K562 (cell line): ENCODE data around the gene MYLK4. TPM values are rescaled to one million over a fixed set of nuclear protein-coding genes. Genes with fewer than 3 reads are reported as not detected.

Source experiments
- ATAC-seq: fragments of 200-7000 bp; cut with Tn5 transposase; 3 replicates; pipeline ENCODE4 v1.9.1; 2020; ENCODE audit warnings: moderate library complexity
- BruUV-seq: library from RNA; stranded (reverse); fragments of 400-500 nt; replicated peaks from 2 replicates; lab custom pipeline; 2021; lab: Mats Ljungman, UMichigan
- CTCF ChIA-PET: fragments of 300-600 bp; formaldehyde crosslinking; extraction: SDS; loops from one replicate; lab custom pipeline; 2021; ENCODE audit warnings: low intra/inter-chr PET ratio; lab: Yijun Ruan, JAX
- POLR2A ChIA-PET: fragments of 300-600, 350-650 bp; sonication (Branson Sonifier 250); formaldehyde crosslinking; extraction: SDS; loops from one replicate; lab custom pipeline; 2021; ENCODE audit warnings: antibody characterized with exemption, inconsistent platforms; lab: Yijun Ruan, JAX
- DNase-seq, 4 experiments: peaks; one replicate each; pipeline versions ENCODE4 v3.0.0 to v3.0.0-alpha.2; 2011 to 2018; ENCODE audit warnings: low spot score in 3 of 4, mixed read lengths in 3 of 4; ENCODE audit errors: extremely low read depth in 1 of 4
- FAIRE-seq: peaks from 2 replicates; lab custom pipeline; 2011; peaks lifted over from hg19 to GRCh38; lab: Jason Lieb, UNC
- H2AFZ ChIP-seq: 2 replicates; pipeline ENCODE4 v1.6.0; 2011; ENCODE audit warnings: low read depth, low read length, control low read depth, inconsistent platforms
- H3K27ac ChIP-seq: fragments of 200-600 bp; 3 replicates; pipeline ENCODE4 v1.8.0; 2011; ENCODE audit warnings: low read depth, mild to moderate bottlenecking, control low read depth, inconsistent platforms, low read length, moderate library complexity, mixed read lengths; ENCODE audit errors: extremely low read depth
- H3K27me3 ChIP-seq, 2 experiments: fragments of 300-600 bp in 1 of 2; 2 replicates in 1 of 2; 3 replicates in 1 of 2; pipeline versions ENCODE4 v1.6.0 to v1.8.0; 2011; ENCODE audit warnings: inconsistent platforms in 2 of 2, low read length in 2 of 2, mild to moderate bottlenecking in 1 of 2, mixed read lengths in 1 of 2, moderate library complexity in 1 of 2; ENCODE audit not compliant: control insufficient read depth in 2 of 2, insufficient read depth in 2 of 2
- H3K36me3 ChIP-seq: fragments of 300-600 bp; 3 replicates; pipeline ENCODE4 v1.8.0; 2011; ENCODE audit warnings: mild to moderate bottlenecking, low read length, inconsistent platforms; ENCODE audit not compliant: control insufficient read depth, insufficient read depth
- H3K4me1 ChIP-seq, 2 experiments: fragments of 200-600 bp in 1 of 2; replicated peaks in 1 of 2; 2 replicates in 1 of 2; 3 replicates in 1 of 2; pipeline versions ENCODE4 v1.5.1 to v1.8.0; 2011; ENCODE audit warnings: inconsistent platforms in 2 of 2, low read length in 2 of 2, mild to moderate bottlenecking in 1 of 2, mixed read lengths in 1 of 2, moderate library complexity in 1 of 2; ENCODE audit not compliant: control insufficient read depth in 2 of 2, insufficient read depth in 2 of 2
- H3K4me2 ChIP-seq: 2 replicates; pipeline ENCODE4 v1.6.1; 2011; ENCODE audit warnings: low read length, control low read depth, inconsistent platforms, mixed read lengths; ENCODE audit not compliant: insufficient read depth
- H3K4me3 ChIP-seq: fragments of 200-600 bp; sonication (generic), shearing (Covaris generic); 2 replicates; pipeline ENCODE4 v1.5.1; 2016; ENCODE audit warnings: control low read depth, inconsistent platforms
- H3K79me2 ChIP-seq: fragments of 200-600 bp; 3 replicates; pipeline ENCODE4 v1.8.0; 2011; ENCODE audit warnings: low read length, inconsistent platforms; ENCODE audit not compliant: control insufficient read depth, insufficient read depth
- H3K9ac ChIP-seq, 2 experiments: 2 replicates each; pipeline versions ENCODE4 v1.6.0 to v1.6.1; 2011; ENCODE audit warnings: low read depth in 2 of 2, low read length in 2 of 2, control low read depth in 1 of 2, inconsistent platforms in 1 of 2, mild to moderate bottlenecking in 1 of 2, mixed read lengths in 1 of 2; ENCODE audit not compliant: insufficient read depth in 1 of 2
- H3K9me1 ChIP-seq: one replicate; pipeline ENCODE4 v1.6.0; 2011; ENCODE audit warnings: inconsistent platforms, mild to moderate bottlenecking, low read length, moderate library complexity; ENCODE audit not compliant: control insufficient read depth, insufficient read depth
- H3K9me3 ChIP-seq: replicated peaks from 2 replicates; pipeline ENCODE4 v1.5.1; 2011; ENCODE audit warnings: low read depth, low read length, inconsistent platforms; ENCODE audit not compliant: control insufficient read depth, insufficient read depth
- H4K20me1 ChIP-seq: replicated peaks from 2 replicates; pipeline ENCODE4 v1.6.1; 2011; ENCODE audit warnings: low read length, inconsistent platforms, mixed read lengths; ENCODE audit not compliant: control insufficient read depth, insufficient read depth
- CAMTA2 ChIP-seq: fragments of 250-450 bp; sonication (Bioruptor Pico); conservative IDR thresholded peaks from 2 replicates; pipeline ENCODE4 v1.5.1; 2022
- CBFA2T2 ChIP-seq: fragments of 450-650 bp; conservative IDR thresholded peaks from 2 replicates; pipeline ENCODE4 v1.6.1; 2017; ENCODE audit warnings: mild to moderate bottlenecking
- COPS2 ChIP-seq: fragments of 450-650 bp; conservative IDR thresholded peaks from 2 replicates; pipeline ENCODE4 v1.6.1; 2016; ENCODE audit warnings: mild to moderate bottlenecking, moderate library complexity
- CREM ChIP-seq: IDR thresholded peaks from 2 replicates; pipeline ENCODE4 v1.6.1; 2014; ENCODE audit warnings: antibody characterized with exemption, low read depth
- ELF2 ChIP-seq: fragments of 250-450 bp; sonication (Bioruptor Pico); IDR thresholded peaks from 2 replicates; pipeline ENCODE4 v1.5.0; 2021; ENCODE audit warnings: mild to moderate bottlenecking
- ESRRB ChIP-seq: fragments of 250-450 bp; sonication (Bioruptor Pico); IDR thresholded peaks from 2 replicates; pipeline ENCODE4 v1.5.0; 2020; ENCODE audit warnings: mild to moderate bottlenecking, moderate library complexity, borderline replicate concordance
- MAZ ChIP-seq, 2 experiments: fragments of 450-650 bp in 1 of 2; sonication (generic) in 1 of 2; formaldehyde crosslinking; IDR thresholded peaks in 1 of 2; conservative IDR thresholded peaks in 1 of 2; 2 replicates each; pipeline versions ENCODE4 v1.4.0 to v1.5.0; 2020; ENCODE audit warnings: mild to moderate bottlenecking in 1 of 2, missing genetic modification reagents in 1 of 2
- MECOM ChIP-seq: fragments of 250-450 bp; sonication (Bioruptor Pico); IDR thresholded peaks from 2 replicates; pipeline ENCODE4 v1.8.0; 2022; ENCODE audit warnings: inconsistent platforms
- POLR2AphosphoS2 ChIP-seq: IDR thresholded peaks from 2 replicates; pipeline ENCODE4 v1.6.1; 2012; ENCODE audit warnings: low read length, improper control_type of control experiment
- POLR3A ChIP-seq: IDR thresholded peaks from 2 replicates; pipeline ENCODE4 v1.6.1; 2011; ENCODE audit warnings: borderline replicate concordance, mild to moderate bottlenecking, moderate library complexity; ENCODE audit not compliant: insufficient read length, insufficient read depth; ENCODE audit errors: extremely low read depth
- SAFB2 ChIP-seq: fragments of 200-400 bp; formaldehyde crosslinking; IDR thresholded peaks from 2 replicates; pipeline ENCODE4 v1.6.1; 2018; ENCODE audit warnings: borderline replicate concordance, low read length, low read depth, moderate library complexity; ENCODE audit not compliant: severe bottlenecking
- SNRNP70 ChIP-seq: fragments of 200-400 bp; formaldehyde crosslinking; optimal IDR thresholded peaks from 2 replicates; pipeline ENCODE3; 2017; ENCODE audit warnings: low read depth, low read length
- ZC3H4 ChIP-seq: sonication (generic); formaldehyde crosslinking; IDR thresholded peaks from 2 replicates; pipeline ENCODE4 v1.9.0; 2021; ENCODE audit warnings: missing genetic modification reagents, borderline replicate concordance
- ZNF224 ChIP-seq: sonication (generic); formaldehyde crosslinking; IDR thresholded peaks from 2 replicates; pipeline ENCODE4 v1.8.0; 2022; ENCODE audit warnings: mild to moderate bottlenecking, missing genetic modification reagents
- ZNF274 ChIP-seq: IDR thresholded peaks from 2 replicates; pipeline ENCODE4 v1.6.1; 2011; ENCODE audit warnings: low read depth, mild to moderate bottlenecking, low read length, moderate library complexity, borderline replicate concordance
- ZNF507 ChIP-seq: conservative IDR thresholded peaks from 2 replicates; pipeline ENCODE4 v1.6.1; 2017; ENCODE audit warnings: missing genetic modification characterization, missing compliant biosample characterization
- WGBS: fragments of 100-300 bp; shearing (Covaris generic); methylation state at CpG from one replicate; pipeline ENCODE4 v1.1.6; 2016; ENCODE audit warnings: low coverage, mixed read lengths; ENCODE audit not compliant: insufficient coverage; ENCODE audit errors: missing lambda C conversion rate; 5-methylcytosine and 5-hydroxymethylcytosine counted together
- in situ Hi-C: fragments of 300-500 bp; cut with MboI; formaldehyde crosslinking; loops from 4 replicates; pipeline ENCODE4 v1.15.0; 2018; ENCODE audit warnings: inconsistent platforms, mixed read lengths
- intact Hi-C: fragments of 100-400 bp; cut with micrococcal nuclease; formaldehyde crosslinking; loops from 2 replicates; pipeline ENCODE4 v1.14.2; 2022
- polyA plus RNA-seq, 8 experiments: library from polyadenylated mRNA; depleted of rRNA in 4 of 8; stranded (reverse) in 5 of 8; unstranded in 3 of 8; fragments of >200 nt; fragmentation: Nextera tagmentation in 2 of 8; fragmentation: Illumina TruSeq in 1 of 8; extraction: Ambion mirVana in 2 of 8; extraction: Trizol in 1 of 8; gene quantifications; 2 replicates each; pipeline versions ENCODE4 v1.2.1 to v1.2.3, GENCODE V29; 2011 to 2014; ENCODE audit warnings: inconsistent platforms in 1 of 8, missing spikeins in 1 of 8
- total RNA-seq, 7 experiments: library from RNA; depleted of rRNA in 6 of 7; stranded (reverse); fragments of >200 nt in 6 of 7; fragmentation: Illumina TruSeq in 2 of 7; extraction: Trizol in 2 of 7; gene quantifications; 2 replicates each; pipeline versions ENCODE4 v1.2.1 to v1.2.3, GENCODE V29; 2011 to 2021; ENCODE audit warnings: low replicate concordance in 1 of 7
- TF ChIP-seq, protein P1 (sequence below): fragments of 450-650 bp; IDR thresholded peaks from 2 replicates; pipeline ENCODE4 v1.6.1; 2016; ENCODE audit warnings: missing biosample characterization, missing genetic modification characterization

The MYLK4 gene
- total and polyA plus RNA-seq, 9 of the 15 experiments (the other 6 are each of a cell fraction or from before 2014, with no cell fraction given) = 0.01 to 0.15 (median 0.06) TPM

- Histone ChIP-seq H4K20me1 (no peaks in the 10 kb centered on the region), H3K9me3 (no peaks in the 10 kb centered on the region), H3K36me3 (no peaks in the 10 kb centered on the region), H3K79me2 (no peaks in the 10 kb centered on the region), H3K4me2 (no peak overlapping the region), H3K27ac (no peak overlapping the region), H2AFZ (no peak overlapping the region), H3K9ac (no peak overlapping the region), H3K27me3 (peaks cover 38 to 52% of the 10 kb centered on the region in 2 experiments), H3K4me3 (no peak overlapping the region), H3K9me1 (no peaks in the 10 kb centered on the region), H3K4me1 (peaks cover 0 to 8% of the 10 kb centered on the region in 2 experiments; a peak in 2 of 5 replicates)
- ATAC-seq (no peak), FAIRE-seq (no peak), DNase-seq (peak in 3 of 4 experiments; percentile 17 to 20 (median 18))
- intact Hi-C loops (loop anchor here (5.0 to 10.0 kb wide), 3 partner anchors 67 to 426 kb away; no protein-coding TSS in a partner anchor), in situ Hi-C loops (no loop called here)
- no TSS peak for BruUV-seq
- WGBS = 0% methylated on average over 6 of the region's 6 CpGs
- POLR2A ChIA-PET = interaction anchor here (1.0 kb wide), 1 partner anchor 10 kb away, joined by 3 read pairs; no protein-coding TSS in a partner anchor
- CTCF ChIA-PET = no interaction called here
- no peak for TF ChIP-seq SAFB2
- TF ChIP-seq ELF2 (CRISPR knock-in tag) = no peak
- TF ChIP-seq MECOM (CRISPR knock-in tag) = no peak
- no peak for TF ChIP-seq POLR3A
- TF ChIP-seq ESRRB (CRISPR knock-in tag) = no peak
- TF ChIP-seq ZNF274 = no peak
- TF ChIP-seq CAMTA2 (CRISPR knock-in tag) = no peak
- TF ChIP-seq CBFA2T2 = no peak
- no peak for TF ChIP-seq ZNF224 (CRISPR knock-in tag)
- no peak for TF ChIP-seq POLR2AphosphoS2
- no peak for TF ChIP-seq MAZ (CRISPR knock-in tag; conservative IDR thresholded peaks at IDR 0.05 in 1 of 2, IDR thresholded peaks at IDR 0.05 in 1 of 2)
- no peak for TF ChIP-seq ZNF507 (tag)
- TF ChIP-seq CREM = 0 out of 2 replicates have a peak, but pooled peaks have one; percentile 21
- TF ChIP-seq COPS2 = no peak
- no peak for TF ChIP-seq ZC3H4 (CRISPR knock-in tag)
- TF ChIP-seq, protein P1, sequence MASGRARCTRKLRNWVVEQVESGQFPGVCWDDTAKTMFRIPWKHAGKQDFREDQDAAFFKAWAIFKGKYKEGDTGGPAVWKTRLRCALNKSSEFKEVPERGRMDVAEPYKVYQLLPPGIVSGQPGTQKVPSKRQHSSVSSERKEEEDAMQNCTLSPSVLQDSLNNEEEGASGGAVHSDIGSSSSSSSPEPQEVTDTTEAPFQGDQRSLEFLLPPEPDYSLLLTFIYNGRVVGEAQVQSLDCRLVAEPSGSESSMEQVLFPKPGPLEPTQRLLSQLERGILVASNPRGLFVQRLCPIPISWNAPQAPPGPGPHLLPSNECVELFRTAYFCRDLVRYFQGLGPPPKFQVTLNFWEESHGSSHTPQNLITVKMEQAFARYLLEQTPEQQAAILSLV (tag) = no peak
- TF ChIP-seq SNRNP70 = no peak
Measured at GRCh38 chr6:2630359-2630758, 120.4 kb downstream of the MYLK4 start.
